Measurements from ENCODE around the gene RNH1. TPM values are rescaled to one million over a fixed set of nuclear protein-coding genes. Genes with fewer than 3 reads are reported as not detected.

Gene RNH1
- total and polyA plus RNA-seq, 10 of the 15 experiments (the other 5 are each of a cell fraction or from before 2014, with no cell fraction given), result 2.3 to 162 (median 72.1) TPM

DNA sequence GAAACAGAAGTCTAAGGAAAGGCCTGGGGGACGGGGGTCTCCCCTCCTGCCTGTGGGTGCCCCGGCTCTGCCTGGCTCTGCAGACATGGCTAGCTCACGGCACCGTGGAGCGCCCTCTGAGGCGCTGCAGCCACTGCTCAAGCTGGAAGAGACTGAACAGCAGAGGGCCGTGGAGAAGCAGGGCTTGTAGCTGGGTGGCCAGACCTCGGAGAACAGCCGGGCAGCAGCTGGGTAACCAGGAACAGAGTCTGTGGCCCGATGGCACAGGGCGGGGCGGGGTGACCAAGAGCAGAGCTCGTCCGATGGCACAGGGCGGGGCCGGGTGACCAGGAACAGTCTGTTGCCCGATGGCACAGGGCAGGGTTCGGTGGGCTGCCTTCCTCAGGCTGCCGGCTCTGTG lies 18.1 kb downstream of the RNH1 start:
- ChIA-PET CTCF (no interaction called here), POLR2A (no interaction called here), SMC1A (ENCODE audit: uncharacterized antibody, unreplicated experiment) (no interaction called here), RAD21 (ENCODE audit: unreplicated experiment) (no interaction called here)
- peaks cover 0 to 6% of the 10 kb centered on the region in 2 experiments; a peak in 2 of 4 replicates for H3K36me3 ChIP-seq (ENCODE audit: control insufficient read depth in 2 of 2, insufficient read depth in 2 of 2, low read length in 1 of 2)
- ATAC-seq (no peak), FAIRE-seq (no peak), DNase-seq (ENCODE audit: low read depth, low spot score) (no peak)
- H3K4me2 ChIP-seq (ENCODE audit: control insufficient read depth, insufficient read depth), result no peak overlapping the region
- no peak overlapping the region for H3K27ac ChIP-seq (ENCODE audit: control insufficient read depth, insufficient read depth)
- BruUV-seq (replicated peaks), result no TSS peak
- WGBS (ENCODE audit: insufficient coverage, insufficient replicate concordance, low lambda C conversion rate, missing lambda C conversion rate), result 96% methylated on average over 18 of the region's 19 CpGs
- in situ Hi-C loops (cut with MboI), result no loop called here
- H2AFZ ChIP-seq (ENCODE audit: control insufficient read depth, low read depth, low read length), result no peak overlapping the region
- no peaks in the 10 kb centered on the region for H3K9me3 ChIP-seq (replicated peaks; ENCODE audit: control insufficient read depth, insufficient read depth, low read length)
- no peak overlapping the region for H3K9ac ChIP-seq (ENCODE audit: control insufficient read depth, insufficient read depth, low read length)
- no peaks in the 10 kb centered on the region for H4K20me1 ChIP-seq (ENCODE audit: control insufficient read depth, insufficient read depth)
- no peaks in the 10 kb centered on the region for H3K79me2 ChIP-seq (ENCODE audit: control insufficient read depth, insufficient read depth, low read length)
- intact Hi-C loops (cut with micrococcal nuclease; ENCODE audit: unreplicated experiment), result no loop called here
- no peaks in the 10 kb centered on the region for H3K4me1 ChIP-seq (ENCODE audit: control insufficient read depth, insufficient read depth, low read length)
- H3K27me3 ChIP-seq (replicated peaks in 1 of 2; ENCODE audit: control insufficient read depth in 2 of 2, insufficient read depth in 2 of 2, low read length in 1 of 2), result no peaks in the 10 kb centered on the region
- TF ChIP-seq ZNF217 (IDR thresholded peaks at IDR 0.05), result no peak
- no peak for TF ChIP-seq RFX5 (IDR thresholded peaks at IDR 0.05; ENCODE audit: low read depth, low read length)
- TF ChIP-seq GATAD2B (conservative IDR thresholded peaks at IDR 0.05; ENCODE audit: low read depth), result no peak
- no peak for TF ChIP-seq SREBF1 (IDR thresholded peaks at IDR 0.05; ENCODE audit: low read length)
- TF ChIP-seq ZNF24 (IDR thresholded peaks at IDR 0.05), result no peak
- no peak for TF ChIP-seq HDGF (IDR thresholded peaks at IDR 0.05)
- TF ChIP-seq TBL1XR1 (IDR thresholded peaks at IDR 0.05; ENCODE audit: low read depth, low read length), result no peak
- no peak for TF ChIP-seq MXI1 (IDR thresholded peaks at IDR 0.05; ENCODE audit: low read depth, low read length)
- no peak for TF ChIP-seq RCOR1 (conservative IDR thresholded peaks at IDR 0.05; ENCODE audit: low read depth, low read length)
- TF ChIP-seq HDAC6 (IDR thresholded peaks at IDR 0.05; ENCODE audit: unreplicated experiment), result no peak
- TF ChIP-seq SMARCA5 (IDR thresholded peaks at IDR 0.05), result no peak
- no peak for TF ChIP-seq NBN (IDR thresholded peaks at IDR 0.05)
- no peak overlapping the region for H3K4me3 ChIP-seq

DNA sequence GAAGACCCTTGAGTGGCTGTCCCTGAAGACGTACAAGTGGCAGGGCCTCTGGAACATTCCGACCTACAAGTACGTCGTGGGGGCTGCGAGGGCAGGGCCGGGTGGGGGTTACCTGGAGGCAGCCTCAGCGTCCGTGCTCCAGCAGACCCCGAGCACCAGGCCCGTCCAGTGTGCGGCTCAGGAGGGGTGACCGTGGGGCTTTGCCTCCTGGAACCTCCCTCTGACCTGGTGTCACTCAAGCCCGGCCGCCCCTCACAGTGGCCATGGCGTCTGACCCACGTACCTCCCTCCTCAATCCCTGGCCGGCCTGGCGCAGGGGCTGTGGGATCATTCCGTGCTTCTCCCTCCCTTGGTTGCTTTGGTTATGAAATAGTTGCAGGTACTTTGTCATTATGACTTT lies 18.5 kb downstream of the RNH1 start:
- peaks cover 0 to 5% of the 10 kb centered on the region in 2 experiments; a peak in 2 of 4 replicates for H3K36me3 ChIP-seq (ENCODE audit: control insufficient read depth in 2 of 2, insufficient read depth in 2 of 2, low read length in 1 of 2)
- ATAC-seq, result no peak
- POLR2A ChIA-PET, result no interaction called here
- H4K20me1 ChIP-seq (ENCODE audit: control insufficient read depth, insufficient read depth), result no peaks in the 10 kb centered on the region
- WGBS (ENCODE audit: insufficient coverage, insufficient replicate concordance, low lambda C conversion rate, missing lambda C conversion rate), result 90% methylated on average over 18 of the region's 19 CpGs
- no peak for FAIRE-seq
- SMC1A ChIA-PET (ENCODE audit: uncharacterized antibody, unreplicated experiment), result no interaction called here
- no peak overlapping the region for H3K9ac ChIP-seq (ENCODE audit: control insufficient read depth, insufficient read depth, low read length)
- H3K4me2 ChIP-seq (ENCODE audit: control insufficient read depth, insufficient read depth), result no peak overlapping the region
- H3K9me3 ChIP-seq (replicated peaks; ENCODE audit: control insufficient read depth, insufficient read depth, low read length), result no peaks in the 10 kb centered on the region; the same call in 2 of the 3 replicates
- no peak overlapping the region for H3K27ac ChIP-seq (ENCODE audit: control insufficient read depth, insufficient read depth)
- H3K4me1 ChIP-seq (ENCODE audit: control insufficient read depth, insufficient read depth, low read length), result no peaks in the 10 kb centered on the region
- in situ Hi-C loops (cut with MboI), result no loop called here
- no peak overlapping the region for H2AFZ ChIP-seq (ENCODE audit: control insufficient read depth, low read depth, low read length)
- no peaks in the 10 kb centered on the region for H3K27me3 ChIP-seq (replicated peaks in 1 of 2; ENCODE audit: control insufficient read depth in 2 of 2, insufficient read depth in 2 of 2, low read length in 1 of 2)
- H3K79me2 ChIP-seq (ENCODE audit: control insufficient read depth, insufficient read depth, low read length), result no peaks in the 10 kb centered on the region
- no peak for DNase-seq (ENCODE audit: low read depth, low spot score)
- intact Hi-C loops (cut with micrococcal nuclease; ENCODE audit: unreplicated experiment), result no loop called here
- no peak overlapping the region for H3K4me3 ChIP-seq
- no TSS peak for BruUV-seq (replicated peaks)
- RAD21 ChIA-PET (ENCODE audit: unreplicated experiment), result no interaction called here
- CTCF ChIA-PET, result no interaction called here
- TF ChIP-seq MYC (IDR thresholded peaks at IDR 0.05; ENCODE audit: insufficient read depth, insufficient read length, insufficient replicate concordance, low read length, severe bottlenecking), result no peak
- TF ChIP-seq BCL11A (IDR thresholded peaks at IDR 0.05; ENCODE audit: low read depth, low read length), result no peak
- TF ChIP-seq, protein P1, sequence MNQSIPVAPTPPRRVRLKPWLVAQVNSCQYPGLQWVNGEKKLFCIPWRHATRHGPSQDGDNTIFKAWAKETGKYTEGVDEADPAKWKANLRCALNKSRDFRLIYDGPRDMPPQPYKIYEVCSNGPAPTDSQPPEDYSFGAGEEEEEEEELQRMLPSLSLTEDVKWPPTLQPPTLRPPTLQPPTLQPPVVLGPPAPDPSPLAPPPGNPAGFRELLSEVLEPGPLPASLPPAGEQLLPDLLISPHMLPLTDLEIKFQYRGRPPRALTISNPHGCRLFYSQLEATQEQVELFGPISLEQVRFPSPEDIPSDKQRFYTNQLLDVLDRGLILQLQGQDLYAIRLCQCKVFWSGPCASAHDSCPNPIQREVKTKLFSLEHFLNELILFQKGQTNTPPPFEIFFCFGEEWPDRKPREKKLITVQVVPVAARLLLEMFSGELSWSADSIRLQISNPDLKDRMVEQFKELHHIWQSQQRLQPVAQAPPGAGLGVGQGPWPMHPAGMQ (IDR thresholded peaks at IDR 0.05; ENCODE audit: borderline replicate concordance), result no peak
- TF ChIP-seq SMC3 (IDR thresholded peaks at IDR 0.05; ENCODE audit: borderline replicate concordance, low read length), result no peak
- TF ChIP-seq TCF12 (IDR thresholded peaks at IDR 0.05; ENCODE audit: low read depth, low read length), result no peak
